HCT116 (cell line): Measurements from ENCODE around the gene NRP1. TPM values are rescaled to one million over a fixed set of nuclear protein-coding genes. Genes with fewer than 3 reads are reported as not detected.

Experiments used
- ATAC-seq: fragments of 200-7000 bp; cut with Tn5 transposase; 2 replicates; pipeline ENCODE4 v1.9.1; 2020; ENCODE audit warnings: mild to moderate bottlenecking, moderate library complexity
- BruUV-seq: library from RNA; stranded (reverse); fragments of 400-500 nt; replicated peaks from 2 replicates; lab custom pipeline; 2021; lab: Mats Ljungman, UMichigan
- CTCF ChIA-PET: fragments of 300-600 bp; sonication (Branson Sonifier 250); formaldehyde crosslinking; loops from one replicate; lab custom pipeline; 2021; ENCODE audit warnings: antibody characterized with exemption; lab: Charles Lee
- POLR2A ChIA-PET: fragments of 300-600, 350-600 bp; sonication (Branson Sonifier 250); formaldehyde crosslinking; loops from one replicate; lab custom pipeline; 2021; ENCODE audit warnings: antibody characterized with exemption; lab: Charles Lee
- RAD21 ChIA-PET, 2 experiments: fragments of 300-600 bp; sonication (Branson Sonifier 250); formaldehyde crosslinking; loops; one replicate each; lab custom pipeline; 2023; ENCODE audit warnings: low total read pairs in 2 of 2; ENCODE audit not compliant: uncharacterized antibody in 2 of 2, unreplicated experiment in 2 of 2, low non-redundant PET in 1 of 2; lab: Charles Lee
- DNase-seq: peaks from one replicate; pipeline ENCODE4 v3.0.0-alpha.2; 2010; ENCODE audit warnings: low read depth, low spot score
- H2AFZ ChIP-seq: fragments of 200-600 bp; shearing (Covaris generic), sonication (generic); 2 replicates; pipeline ENCODE4 v1.6.1; 2017; ENCODE audit warnings: low read depth, mixed run types, mixed read lengths, antibody characterized with exemption, low read length; ENCODE audit not compliant: poor library complexity, severe bottlenecking
- H3K27ac ChIP-seq: 2 replicates; pipeline ENCODE4 v1.5.1; 2012; ENCODE audit warnings: low read depth, low read length
- H3K27me3 ChIP-seq: fragments of 200-600 bp; sonication (generic); 2 replicates; pipeline ENCODE4 v1.6.1; 2016; ENCODE audit warnings: mixed run types, low read length, mixed read lengths; ENCODE audit not compliant: insufficient read depth
- H3K36me3 ChIP-seq, 2 experiments: fragments of 200-500 bp in 1 of 2; fragments of 200-600 bp in 1 of 2; sonication (Bioruptor generic) in 1 of 2; sonication (generic) in 1 of 2; 2 replicates each; pipeline versions ENCODE4 v1.5.1 to v1.6.1; 2014 to 2016; ENCODE audit warnings: low read length in 2 of 2, inconsistent platforms in 1 of 2, mixed read lengths in 1 of 2, mixed run types in 1 of 2; ENCODE audit not compliant: insufficient read depth in 2 of 2, control insufficient read depth in 1 of 2
- H3K4me1 ChIP-seq, 2 experiments: fragments of 200-600 bp in 1 of 2; sonication (generic) in 1 of 2; 2 replicates each; pipeline versions ENCODE4 v1.5.1 to v1.6.1; 2012 to 2017; ENCODE audit warnings: low read length in 2 of 2, inconsistent platforms in 1 of 2, mild to moderate bottlenecking in 1 of 2, mixed read lengths in 1 of 2, mixed run types in 1 of 2, moderate library complexity in 1 of 2; ENCODE audit not compliant: insufficient read depth in 2 of 2, control insufficient read depth in 1 of 2
- H3K4me2 ChIP-seq: fragments of 200-600 bp; sonication (generic); 2 replicates; pipeline ENCODE4 v1.6.1; 2017; ENCODE audit warnings: mixed run types, low read length, mixed read lengths
- H3K4me3 ChIP-seq, 2 experiments: fragments of 200-600 bp in 1 of 2; sonication (generic) in 1 of 2; replicated peaks in 1 of 2; 2 replicates each; pipeline ENCODE4 v1.5.1; 2011 to 2016; ENCODE audit warnings: low read length in 2 of 2, control low read depth in 1 of 2, low read depth in 1 of 2, mild to moderate bottlenecking in 1 of 2, mixed read lengths in 1 of 2, mixed run types in 1 of 2
- H3K79me2 ChIP-seq: fragments of 200-600 bp; sonication (generic); 2 replicates; pipeline ENCODE4 v1.6.1; 2017; ENCODE audit warnings: mild to moderate bottlenecking, mixed run types, low read length, moderate library complexity, mixed read lengths; ENCODE audit not compliant: insufficient read depth
- H3K9ac ChIP-seq: fragments of 200-600 bp; sonication (generic); 2 replicates; pipeline ENCODE4 v1.6.1; 2016; ENCODE audit warnings: low read length, mixed read lengths
- H3K9me2 ChIP-seq: fragments of 200-600 bp; sonication (generic), shearing (Covaris generic); 2 replicates; pipeline ENCODE4 v1.6.1; 2017; ENCODE audit warnings: mixed run types, mild to moderate bottlenecking, moderate library complexity; ENCODE audit not compliant: insufficient read depth
- H3K9me3 ChIP-seq, 2 experiments: fragments of 200-500 bp in 1 of 2; fragments of 200-600 bp in 1 of 2; sonication (Bioruptor generic) in 1 of 2; sonication (generic) in 1 of 2; 2 replicates each; pipeline ENCODE4 v1.6.1; 2014 to 2017; ENCODE audit warnings: low read length in 2 of 2, mixed read lengths in 2 of 2, inconsistent platforms in 1 of 2, low read depth in 1 of 2, mild to moderate bottlenecking in 1 of 2, mixed run types in 1 of 2, moderate library complexity in 1 of 2; ENCODE audit not compliant: control insufficient read depth in 1 of 2, insufficient read depth in 1 of 2
- H4K20me1 ChIP-seq: fragments of 200-600 bp; sonication (generic), shearing (Covaris generic); 2 replicates; pipeline ENCODE4 v1.6.1; 2017; ENCODE audit warnings: mixed run types, mild to moderate bottlenecking, moderate library complexity; ENCODE audit not compliant: insufficient read depth
- CEBPB ChIP-seq: IDR thresholded peaks from 2 replicates; pipeline ENCODE4 v1.6.1; 2012; ENCODE audit warnings: low read depth
- CTCF ChIP-seq, 3 experiments: fragments of 200-600 bp in 1 of 3; sonication (generic) in 1 of 3; IDR thresholded peaks in 2 of 3; conservative IDR thresholded peaks in 1 of 3; 2 replicates each; pipeline ENCODE4 v1.5.1; 2012 to 2017; ENCODE audit warnings: low read depth in 2 of 3, low read length in 2 of 3, antibody characterized with exemption in 1 of 3, borderline replicate concordance in 1 of 3, control low read depth in 1 of 3, mild to moderate bottlenecking in 1 of 3, mixed read lengths in 1 of 3, mixed run types in 1 of 3, moderate library complexity in 1 of 3; ENCODE audit not compliant: insufficient read depth in 1 of 3
- ELF1 ChIP-seq: IDR thresholded peaks from 2 replicates; pipeline ENCODE4 v1.6.1; 2012; ENCODE audit warnings: low read depth, borderline replicate concordance
- EZH2 ChIP-seq: fragments of 200-600 bp; sonication (generic); IDR thresholded peaks from 2 replicates; pipeline ENCODE4 v1.6.1; 2017; ENCODE audit warnings: antibody characterized with exemption, mixed run types
- EZH2phosphoT487 ChIP-seq: fragments of 200-600 bp; IDR thresholded peaks from 2 replicates; pipeline ENCODE4 v1.6.1; 2018; ENCODE audit warnings: antibody characterized with exemption, borderline replicate concordance
- JUND ChIP-seq: IDR thresholded peaks from 2 replicates; pipeline ENCODE4 v1.6.1; 2012
- MAX ChIP-seq: IDR thresholded peaks from 2 replicates; pipeline ENCODE4 v1.6.1; 2012
- POLR2AphosphoS5 ChIP-seq: IDR thresholded peaks from 2 replicates; pipeline ENCODE4 v1.6.1; 2011; ENCODE audit warnings: mild to moderate bottlenecking, low read depth, low read length, moderate library complexity
- RAD21 ChIP-seq: IDR thresholded peaks from 2 replicates; pipeline ENCODE4 v1.6.1; 2012; ENCODE audit warnings: low read depth, mild to moderate bottlenecking
- SIN3A ChIP-seq: IDR thresholded peaks from 2 replicates; pipeline ENCODE4 v1.6.1; 2012; ENCODE audit warnings: low read depth
- SP1 ChIP-seq: IDR thresholded peaks from 2 replicates; pipeline ENCODE4 v1.6.1; 2012; ENCODE audit warnings: low read depth
- SRF ChIP-seq: IDR thresholded peaks from 2 replicates; pipeline ENCODE4 v1.6.1; 2012; ENCODE audit warnings: low read depth
- TCF7L2 ChIP-seq: IDR thresholded peaks from 2 replicates; pipeline ENCODE4 v1.7.0; 2011; ENCODE audit warnings: borderline replicate concordance, inconsistent platforms; ENCODE audit not compliant: insufficient read depth, insufficient read length; ENCODE audit errors: extremely low read depth
- YY1 ChIP-seq: IDR thresholded peaks from 2 replicates; pipeline ENCODE4 v1.6.1; 2011; ENCODE audit warnings: low read length, low read depth, moderate library complexity, mild to moderate bottlenecking; ENCODE audit not compliant: insufficient replicate concordance; ENCODE audit errors: extremely low read depth
- ZFX ChIP-seq: fragments of 450-650 bp; IDR thresholded peaks from 2 replicates; pipeline ENCODE4 v1.6.1; 2017
- ZNF274 ChIP-seq: fragments of 200-500 bp; sonication (Bioruptor generic); IDR thresholded peaks from 2 replicates; pipeline ENCODE4 v1.6.1; 2014; ENCODE audit warnings: mild to moderate bottlenecking, low read depth, low read length, inconsistent platforms
- intact Hi-C: fragments of 100-400 bp; cut with micrococcal nuclease; formaldehyde crosslinking; loops from 2 replicates; pipeline ENCODE4 v1.10.0; 2022
- total RNA-seq: library from RNA; stranded (reverse); gene quantifications from one replicate; pipeline ENCODE4 v1.2.1, GENCODE V29; 2021; ENCODE audit not compliant: unreplicated experiment
- TF ChIP-seq, protein P1 (sequence below): IDR thresholded peaks from 2 replicates; pipeline ENCODE4 v1.6.1; 2012
- TF ChIP-seq, protein P2 (sequence below): IDR thresholded peaks from 2 replicates; pipeline ENCODE4 v1.6.1; 2011; ENCODE audit warnings: mild to moderate bottlenecking, low read length, moderate library complexity; ENCODE audit not compliant: insufficient replicate concordance; ENCODE audit errors: extremely low read depth

Gene NRP1
- total RNA-seq, 1 experiment from 2014 or later: 3.8 TPM

DNA sequence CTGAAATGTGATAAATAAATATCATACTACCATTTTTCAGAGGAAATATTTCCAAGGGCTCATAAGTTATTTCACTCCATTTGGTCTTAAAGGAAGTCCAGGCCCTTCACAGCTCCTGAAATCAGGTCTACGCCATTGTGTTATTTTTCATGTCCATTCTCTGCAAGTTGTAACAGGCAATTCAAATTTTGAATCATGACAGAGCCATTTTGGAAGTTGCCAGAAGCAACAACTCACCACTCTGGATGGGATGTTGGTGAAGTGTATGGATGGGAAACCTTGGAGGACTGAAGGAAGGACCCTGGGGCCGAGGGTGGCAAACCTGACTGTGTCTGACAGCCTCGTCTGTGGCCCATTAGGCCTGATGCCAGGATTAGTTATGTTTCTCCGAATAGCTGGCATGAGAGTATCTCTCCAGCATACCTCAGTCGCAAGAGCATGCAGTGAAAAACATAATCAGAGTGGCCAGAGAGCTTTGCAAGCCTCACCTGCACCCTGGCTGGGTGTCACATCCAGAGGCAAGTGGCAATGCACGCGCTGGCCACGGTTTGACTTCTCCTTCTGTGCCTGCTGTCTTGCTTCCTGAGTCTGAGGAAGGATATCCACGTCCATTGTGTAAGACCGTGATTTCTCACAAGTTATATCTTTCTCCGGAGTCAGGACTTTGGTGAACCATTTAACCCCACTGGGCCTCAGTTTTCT lies 87.1 kb downstream of the NRP1 start:
- no peaks in the 10 kb centered on the region for H3K9me3 ChIP-seq
- no peak for ATAC-seq
- H2AFZ ChIP-seq: no peak overlapping the region
- no peaks in the 10 kb centered on the region for H3K9me2 ChIP-seq
- ChIA-PET RAD21 (no interaction called here), CTCF (no interaction called here), POLR2A (no interaction called here)
- no peak overlapping the region for H3K27ac ChIP-seq
- H3K4me2 ChIP-seq: no peak overlapping the region
- H3K9ac ChIP-seq: no peak overlapping the region
- no peaks in the 10 kb centered on the region for H3K36me3 ChIP-seq
- no peaks in the 10 kb centered on the region for H3K27me3 ChIP-seq
- no TSS peak for BruUV-seq
- intact Hi-C loops: no loop called here
- no peak overlapping the region for H3K4me3 ChIP-seq
- peaks cover 0 to 7% of the 10 kb centered on the region in 2 experiments; a peak in 2 of 4 replicates for H3K4me1 ChIP-seq
- no peak for DNase-seq
- no peak for TF ChIP-seq JUND
- TF ChIP-seq EZH2phosphoT487: no peak
- TF ChIP-seq SP1: no peak
- TF ChIP-seq ZFX: no peak
- TF ChIP-seq, protein P1, sequence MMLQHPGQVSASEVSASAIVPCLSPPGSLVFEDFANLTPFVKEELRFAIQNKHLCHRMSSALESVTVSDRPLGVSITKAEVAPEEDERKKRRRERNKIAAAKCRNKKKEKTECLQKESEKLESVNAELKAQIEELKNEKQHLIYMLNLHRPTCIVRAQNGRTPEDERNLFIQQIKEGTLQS: no peak
- TF ChIP-seq TCF7L2: no peak
- TF ChIP-seq CTCF (IDR thresholded peaks at IDR 0.05 in 2 of 3, conservative IDR thresholded peaks at IDR 0.05 in 1 of 3; ENCODE audit: borderline replicate concordance in 1 of 3, insufficient read depth in 1 of 3, low read depth in 2 of 3, low read length in 2 of 3): no peak
- TF ChIP-seq POLR2AphosphoS5: no peak
- no peak for TF ChIP-seq SRF
- no peak for TF ChIP-seq CEBPB
- no peak for TF ChIP-seq ZNF274
- TF ChIP-seq, protein P2, sequence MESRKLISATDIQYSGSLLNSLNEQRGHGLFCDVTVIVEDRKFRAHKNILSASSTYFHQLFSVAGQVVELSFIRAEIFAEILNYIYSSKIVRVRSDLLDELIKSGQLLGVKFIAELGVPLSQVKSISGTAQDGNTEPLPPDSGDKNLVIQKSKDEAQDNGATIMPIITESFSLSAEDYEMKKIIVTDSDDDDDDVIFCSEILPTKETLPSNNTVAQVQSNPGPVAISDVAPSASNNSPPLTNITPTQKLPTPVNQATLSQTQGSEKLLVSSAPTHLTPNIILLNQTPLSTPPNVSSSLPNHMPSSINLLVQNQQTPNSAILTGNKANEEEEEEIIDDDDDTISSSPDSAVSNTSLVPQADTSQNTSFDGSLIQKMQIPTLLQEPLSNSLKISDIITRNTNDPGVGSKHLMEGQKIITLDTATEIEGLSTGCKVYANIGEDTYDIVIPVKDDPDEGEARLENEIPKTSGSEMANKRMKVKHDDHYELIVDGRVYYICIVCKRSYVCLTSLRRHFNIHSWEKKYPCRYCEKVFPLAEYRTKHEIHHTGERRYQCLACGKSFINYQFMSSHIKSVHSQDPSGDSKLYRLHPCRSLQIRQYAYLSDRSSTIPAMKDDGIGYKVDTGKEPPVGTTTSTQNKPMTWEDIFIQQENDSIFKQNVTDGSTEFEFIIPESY: no peak
- no peak for TF ChIP-seq RAD21
- TF ChIP-seq MAX: no peak
- no peak for TF ChIP-seq ELF1
- TF ChIP-seq SIN3A: no peak
- TF ChIP-seq EZH2: no peak
- no peak for TF ChIP-seq YY1
- H3K79me2 ChIP-seq: no peaks in the 10 kb centered on the region
- H4K20me1 ChIP-seq: no peaks in the 10 kb centered on the region
